HL-60/S4 (cell line): ENCODE data around the gene CALCOCO2.

Source experiments
- in situ Hi-C: fragments of 300-500 bp; cut with MboI; formaldehyde crosslinking; loops from 2 replicates; pipeline ENCODE4 v1.14.3; 2022; ENCODE audit warnings: low sequenced_read_pairs

The CALCOCO2 gene

DNA sequence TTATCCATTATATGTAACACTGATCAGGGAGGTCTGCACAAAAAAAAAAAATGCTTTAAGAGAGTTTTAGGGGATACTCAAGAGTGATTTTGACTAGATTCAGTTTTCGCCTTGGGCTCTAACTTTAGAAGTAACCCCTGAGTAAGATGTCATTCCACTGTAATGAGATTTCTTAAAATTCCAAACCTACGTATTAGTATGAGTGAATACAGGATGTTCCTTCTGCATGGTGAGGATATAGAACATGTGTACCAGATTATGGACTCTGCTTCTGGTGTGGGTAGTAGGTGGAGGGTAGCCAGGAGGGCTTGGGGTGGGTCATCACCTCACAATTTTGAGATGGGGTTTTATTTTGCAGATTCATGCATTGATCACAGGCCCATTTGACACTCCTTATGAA, 81.6 kb downstream of the CALCOCO2 start:
- in situ Hi-C loops, result no loop called here
